Liver (tissue), 9 donors: ENCODE measurements around the gene CA9. TPM values are rescaled to one million over a fixed set of nuclear protein-coding genes. Genes with fewer than 3 reads are reported as not detected.

Experiments
- DNase-seq: peaks from one replicate; pipeline ENCODE4 v3.0.0-alpha.2; 2017; ENCODE audit warnings: low spot score
- H3K27ac ChIP-seq, 2 donors: one replicate each; pipeline ENCODE4 v1.7.0; 2013; ENCODE audit warnings: inconsistent platforms in 2 of 2, low read length in 2 of 2, control low read depth in 1 of 2, low read depth in 1 of 2, mild to moderate bottlenecking in 1 of 2
- H3K27me3 ChIP-seq, 4 donors: one replicate each; pipeline versions ENCODE4 v1.6.1 to v1.7.0; 2013; ENCODE audit warnings: low read length in 3 of 4, inconsistent platforms in 1 of 4, mild to moderate bottlenecking in 1 of 4, moderate library complexity in 1 of 4; ENCODE audit not compliant: control insufficient read depth in 4 of 4, insufficient read depth in 4 of 4
- H3K36me3 ChIP-seq, 4 donors: one replicate each; pipeline versions ENCODE4 v1.6.1 to v1.7.0; 2013; ENCODE audit warnings: low read length in 3 of 4, mild to moderate bottlenecking in 3 of 4, low read depth in 1 of 4, moderate library complexity in 1 of 4; ENCODE audit not compliant: control insufficient read depth in 4 of 4, insufficient read depth in 3 of 4
- H3K4me1 ChIP-seq, 4 donors: one replicate each; pipeline versions ENCODE4 v1.6.1 to v1.7.0; 2013; ENCODE audit warnings: low read length in 3 of 4, mild to moderate bottlenecking in 3 of 4, moderate library complexity in 1 of 4; ENCODE audit not compliant: control insufficient read depth in 4 of 4, insufficient read depth in 4 of 4
- H3K4me3 ChIP-seq, 3 donors: one replicate each; pipeline versions ENCODE4 v1.6.1 to v1.7.0; 2013; ENCODE audit warnings: low read length in 3 of 3, control low read depth in 1 of 3, low read depth in 1 of 3, mild to moderate bottlenecking in 1 of 3
- H3K9ac ChIP-seq, 2 donors: one replicate each; pipeline ENCODE4 v1.7.0; 2013; ENCODE audit warnings: low read length in 2 of 2, mild to moderate bottlenecking in 2 of 2, moderate library complexity in 2 of 2, control low read depth in 1 of 2, low read depth in 1 of 2
- H3K9me3 ChIP-seq, 4 donors: one replicate each; pipeline versions ENCODE4 v1.6.1 to v1.7.0; 2013; ENCODE audit warnings: low read length in 3 of 4; ENCODE audit not compliant: control insufficient read depth in 4 of 4
- FOXA1 ChIP-seq: IDR thresholded peaks from 2 replicates; pipeline ENCODE4 v1.6.1; 2016; ENCODE audit warnings: antibody characterized with exemption
- FOXA2 ChIP-seq: IDR thresholded peaks from 2 replicates; pipeline ENCODE4 v1.6.1; 2016; ENCODE audit warnings: antibody characterized with exemption
- GABPA ChIP-seq, 2 donors: IDR thresholded peaks in 1 of 2; conservative IDR thresholded peaks in 1 of 2; 2 replicates each; pipeline ENCODE4 v1.6.1; 2016; ENCODE audit warnings: antibody characterized with exemption in 2 of 2, mild to moderate bottlenecking in 1 of 2, moderate library complexity in 1 of 2
- HNF4A ChIP-seq, 2 donors: conservative IDR thresholded peaks; 2 replicates each; pipeline ENCODE4 v1.6.1; 2016; ENCODE audit warnings: antibody characterized with exemption in 2 of 2, mild to moderate bottlenecking in 2 of 2
- NR2F2 ChIP-seq: IDR thresholded peaks from 2 replicates; pipeline ENCODE4 v1.6.1; 2016; ENCODE audit warnings: antibody characterized with exemption
- RAD21 ChIP-seq, 2 donors: IDR thresholded peaks; 2 replicates each; pipeline ENCODE4 v1.6.1; 2016; ENCODE audit warnings: antibody characterized with exemption in 2 of 2, mild to moderate bottlenecking in 2 of 2
- REST ChIP-seq: IDR thresholded peaks from 2 replicates; pipeline ENCODE4 v1.6.1; 2016; ENCODE audit warnings: antibody characterized with exemption, mild to moderate bottlenecking
- SP1 ChIP-seq: IDR thresholded peaks from 2 replicates; pipeline ENCODE4 v1.6.1; 2018; ENCODE audit warnings: antibody characterized with exemption, mild to moderate bottlenecking
- YY1 ChIP-seq: IDR thresholded peaks from 2 replicates; pipeline ENCODE4 v1.6.1; 2016; ENCODE audit warnings: antibody characterized with exemption, mild to moderate bottlenecking
- ZBTB33 ChIP-seq: IDR thresholded peaks from 2 replicates; pipeline ENCODE4 v1.6.1; 2016; ENCODE audit warnings: antibody characterized with exemption
- WGBS: extraction: QIAGEN DNeasy Blood & Tissue Kit; methylation state at CpG from one replicate; pipeline ENCODE4 v1.1.7; 2013; 5-methylcytosine and 5-hydroxymethylcytosine counted together
- polyA plus RNA-seq, 2 donors: library from polyadenylated mRNA; stranded (reverse) in 1 of 2; unstranded in 1 of 2; fragments of 200-250 nt in 1 of 2; fragments of >200 nt in 1 of 2; fragmentation: Nextera tagmentation in 1 of 2; extraction: Ambion mirVana in 1 of 2; gene quantifications; one replicate each; pipeline versions ENCODE4 v1.2.1 to v1.2.3, GENCODE V29; 2013 to 2015
- total RNA-seq, 2 donors: library from RNA; depleted of rRNA; stranded (reverse); fragments of >200 nt; gene quantifications; one replicate each; pipeline ENCODE4 v1.2.3, GENCODE V29; 2014
- donor health status: healthy.
- donor health status: healthy.
- donor health status: healthy.
- donor health status: healthy.
- donor health status: healthy.

The CA9 gene
- total and polyA plus RNA-seq, 4 donors: 0.47 to 2.2 (median 0.80) TPM

- no peak for TF ChIP-seq GABPA (IDR thresholded peaks at IDR 0.05 in 1 of 2, conservative IDR thresholded peaks at IDR 0.05 in 1 of 2)
Observed at GRCh38 chr9:35714579-35715252, 41.0 kb downstream of the CA9 start (continued).

GRCh38 chr9:35716230-35716629, 42.5 kb downstream of the CA9 start:
- TF ChIP-seq FOXA1 (no peak), GABPA (IDR thresholded peaks at IDR 0.05 in 1 of 2, conservative IDR thresholded peaks at IDR 0.05 in 1 of 2) (no peak), RAD21 (IDR thresholded peaks at IDR 0.05) (no peak), FOXA2 (no peak), SP1 (no peak), ZBTB33 (no peak), NR2F2 (no peak)
- Histone ChIP-seq H3K27me3 (no peaks in the 10 kb centered on the region), H3K36me3 (peaks cover 65 to 98% (median 89%) of the 10 kb centered on the region in 4 donors), H3K9me3 (no peaks in the 10 kb centered on the region), H3K9ac (no peak overlapping the region), H3K4me3 (no peak overlapping the region), H3K4me1 (no peaks in the 10 kb centered on the region), H3K27ac (no peak overlapping the region)
- 94% methylated on average over 4 of the region's 4 CpGs for WGBS
- no peak for DNase-seq

- no peak for DNase-seq
- H3K36me3 ChIP-seq: peaks cover 61 to 98% (median 92%) of the 10 kb centered on the region in 4 donors
- TF ChIP-seq YY1 (no peak), HNF4A (conservative IDR thresholded peaks at IDR 0.05) (no peak), REST (no peak)
- no peaks in the 10 kb centered on the region for H3K4me1 ChIP-seq
- no peak overlapping the region for H3K9ac ChIP-seq
- 93% methylated on average over 14 of the region's 14 CpGs for WGBS
- H3K27me3 ChIP-seq: no peaks in the 10 kb centered on the region
- no peaks in the 10 kb centered on the region for H3K9me3 ChIP-seq
- H3K27ac ChIP-seq: no peak overlapping the region
- H3K4me3 ChIP-seq: no peak overlapping the region
Observed at GRCh38 chr9:35717132-35717870, 43.6 kb downstream of the CA9 start.
